IPS DF 4.7 (cell line): ENCODE results near the gene RBMX2.

ENCODE experiments used
- DNase-seq: peaks from one replicate; pipeline ENCODE4 v3.0.0-alpha.2; 2013; ENCODE audit warnings: low spot score; ENCODE audit errors: extremely low read depth

RBMX2 gene

GRCh38 chrX:130444641-130445336 lies 43.0 kb downstream of the RBMX2 start:
- DNase-seq: no peak

- no peak for DNase-seq
Observed at GRCh38 chrX:130446974-130447373, 45.2 kb downstream of the RBMX2 start.
